ENCODE data around the gene HINT1. TPM values are rescaled to one million over a fixed set of nuclear protein-coding genes. Genes with fewer than 3 reads are reported as not detected.
"Not testable (repeated sequence)": the region's sequence is repeated elsewhere in the genome, so short reads cannot be mapped to it uniquely, and the experiment has no call there.

The HINT1 gene
- total RNA-seq, 4 donors from 2014 or later = 198 to 422 (median 249) TPM

- TF ChIP-seq POLR2A (IDR thresholded peaks at IDR 0.05) = no peak
- TF ChIP-seq, protein P1, sequence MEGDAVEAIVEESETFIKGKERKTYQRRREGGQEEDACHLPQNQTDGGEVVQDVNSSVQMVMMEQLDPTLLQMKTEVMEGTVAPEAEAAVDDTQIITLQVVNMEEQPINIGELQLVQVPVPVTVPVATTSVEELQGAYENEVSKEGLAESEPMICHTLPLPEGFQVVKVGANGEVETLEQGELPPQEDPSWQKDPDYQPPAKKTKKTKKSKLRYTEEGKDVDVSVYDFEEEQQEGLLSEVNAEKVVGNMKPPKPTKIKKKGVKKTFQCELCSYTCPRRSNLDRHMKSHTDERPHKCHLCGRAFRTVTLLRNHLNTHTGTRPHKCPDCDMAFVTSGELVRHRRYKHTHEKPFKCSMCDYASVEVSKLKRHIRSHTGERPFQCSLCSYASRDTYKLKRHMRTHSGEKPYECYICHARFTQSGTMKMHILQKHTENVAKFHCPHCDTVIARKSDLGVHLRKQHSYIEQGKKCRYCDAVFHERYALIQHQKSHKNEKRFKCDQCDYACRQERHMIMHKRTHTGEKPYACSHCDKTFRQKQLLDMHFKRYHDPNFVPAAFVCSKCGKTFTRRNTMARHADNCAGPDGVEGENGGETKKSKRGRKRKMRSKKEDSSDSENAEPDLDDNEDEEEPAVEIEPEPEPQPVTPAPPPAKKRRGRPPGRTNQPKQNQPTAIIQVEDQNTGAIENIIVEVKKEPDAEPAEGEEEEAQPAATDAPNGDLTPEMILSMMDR (IDR thresholded peaks at IDR 0.05) = no peak
- H3K4me3 ChIP-seq = no peak overlapping the region
- no peak for DNase-seq
Measured at GRCh38 chr5:131151216-131151615, 13.8 kb downstream of the HINT1 start.

GRCh38 chr5:131150408-131150807 lies 14.6 kb downstream of the HINT1 start:
- TF ChIP-seq POLR2A (IDR thresholded peaks at IDR 0.05) = no peak
- TF ChIP-seq, protein P1 (IDR thresholded peaks at IDR 0.05) = no peak
- H3K4me3 ChIP-seq = no peak overlapping the region
- no peak for DNase-seq
- no peaks in the 10 kb centered on the region for H3K27me3 ChIP-seq
- H3K36me3 ChIP-seq = no peaks in the 10 kb centered on the region
- no peak overlapping the region for H3K27ac ChIP-seq
- no peaks in the 10 kb centered on the region for H3K9me3 ChIP-seq
- no peaks in the 10 kb centered on the region for H3K4me1 ChIP-seq

More at GRCh38 chr5:131151216-131151615, 13.8 kb downstream of the HINT1 start:
- Histone ChIP-seq H3K4me1 (no peaks in the 10 kb centered on the region), H3K36me3 (no peaks in the 10 kb centered on the region), H3K27ac (no peak overlapping the region), H3K9me3 (no peaks in the 10 kb centered on the region), H3K27me3 (no peaks in the 10 kb centered on the region)

DNA sequence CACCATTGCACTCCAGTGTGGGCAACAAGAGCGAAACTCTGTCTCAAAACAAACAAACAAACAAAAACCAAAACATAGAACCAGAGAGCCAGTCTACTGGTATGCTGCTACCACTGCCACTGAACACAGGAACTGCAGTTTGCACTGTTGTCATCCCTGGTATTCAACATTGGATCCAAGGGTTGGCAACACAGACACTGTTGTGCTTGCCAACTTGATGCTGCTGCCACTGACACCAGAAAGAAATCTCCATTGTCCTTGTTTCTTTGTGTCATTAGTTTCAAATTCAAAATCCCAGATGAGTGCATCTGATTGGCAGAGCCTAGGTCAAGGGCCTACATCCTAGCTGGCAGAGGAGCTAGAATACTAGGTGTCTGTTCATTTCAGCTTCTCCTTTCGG lies 16.2 kb downstream of the HINT1 start:
- DNase-seq = no peak
- Histone ChIP-seq H3K9me3 (no peaks in the 10 kb centered on the region), H3K36me3 (no peaks in the 10 kb centered on the region), H3K4me3 (no peak overlapping the region), H3K27me3 (no peaks in the 10 kb centered on the region), H3K27ac (no peak overlapping the region), H3K4me1 (no peaks in the 10 kb centered on the region)
- TF ChIP-seq POLR2A (IDR thresholded peaks at IDR 0.05) = no peak

GRCh38 chr5:131147258-131147657 lies 17.8 kb downstream of the HINT1 start:
- DNase-seq = no peak
- no peak overlapping the region for H3K4me3 ChIP-seq

DNA sequence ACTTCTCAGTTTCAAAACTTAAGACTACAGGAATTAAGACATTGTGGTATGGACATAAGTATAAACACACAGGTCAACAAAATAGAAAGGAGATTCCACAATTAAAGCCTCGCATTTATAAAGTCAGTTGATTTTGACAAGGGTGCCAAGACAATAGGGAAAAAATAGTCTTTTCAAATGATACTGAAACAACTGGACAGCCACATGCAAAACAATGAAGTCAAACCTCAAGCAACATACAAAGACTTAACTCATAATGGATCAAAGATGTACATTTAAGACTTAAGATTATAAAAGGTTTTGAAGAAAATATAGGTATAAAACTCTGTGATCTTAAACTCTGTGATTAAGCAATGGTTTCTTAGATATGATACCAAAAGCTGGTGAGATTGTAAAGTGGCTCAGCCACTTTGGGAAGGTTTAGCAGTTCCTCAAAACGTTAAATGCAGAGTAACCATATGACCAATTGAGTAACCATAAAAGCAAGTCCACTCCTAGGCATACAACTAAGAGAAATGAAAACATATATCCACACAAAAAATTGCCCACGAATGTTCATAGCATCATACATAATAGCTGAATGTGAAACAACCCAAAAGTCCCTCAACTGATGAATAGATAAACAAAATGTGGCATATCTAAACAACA lies 22.0 kb downstream of the HINT1 start:
- Histone ChIP-seq H3K4me1 (no peaks in the 10 kb centered on the region), H3K9me3 (no peaks in the 10 kb centered on the region), H3K27ac (no peak overlapping the region), H3K27me3 (no peaks in the 10 kb centered on the region), H3K4me3 (no peak overlapping the region), H3K36me3 (no peaks in the 10 kb centered on the region)
- TF ChIP-seq, protein P1 (IDR thresholded peaks at IDR 0.05) = no peak
- TF ChIP-seq POLR2A (IDR thresholded peaks at IDR 0.05) = no peak
- DNase-seq = no peak

More at GRCh38 chr5:131147258-131147657, 17.8 kb downstream of the HINT1 start:
- no peaks in the 10 kb centered on the region for H3K9me3 ChIP-seq
- H3K27me3 ChIP-seq = no peaks in the 10 kb centered on the region
- no peaks in the 10 kb centered on the region for H3K36me3 ChIP-seq
- no peak overlapping the region for H3K27ac ChIP-seq
- TF ChIP-seq, protein P1 (IDR thresholded peaks at IDR 0.05) = no peak
- no peak for TF ChIP-seq POLR2A (IDR thresholded peaks at IDR 0.05)
- H3K4me1 ChIP-seq = no peaks in the 10 kb centered on the region

GRCh38 chr5:131139321-131139720 lies 25.7 kb downstream of the HINT1 start:
- H3K9me3 ChIP-seq = no peaks in the 10 kb centered on the region
- no peak for TF ChIP-seq POLR2A (IDR thresholded peaks at IDR 0.05)
- TF ChIP-seq, protein P1 (IDR thresholded peaks at IDR 0.05) = no peak
- DNase-seq = no peak
- no peaks in the 10 kb centered on the region for H3K27me3 ChIP-seq
- H3K27ac ChIP-seq = no peak overlapping the region
- H3K4me3 ChIP-seq = no peak overlapping the region
- no peaks in the 10 kb centered on the region for H3K36me3 ChIP-seq
- no peaks in the 10 kb centered on the region for H3K4me1 ChIP-seq

GRCh38 chr5:131138406-131138805 lies 26.6 kb downstream of the HINT1 start:
- not testable (repeated sequence) for H3K4me1 ChIP-seq, H3K9me3 ChIP-seq, H3K27ac ChIP-seq, H3K4me3 ChIP-seq, H3K36me3 ChIP-seq, DNase-seq, H3K27me3 ChIP-seq

DNA sequence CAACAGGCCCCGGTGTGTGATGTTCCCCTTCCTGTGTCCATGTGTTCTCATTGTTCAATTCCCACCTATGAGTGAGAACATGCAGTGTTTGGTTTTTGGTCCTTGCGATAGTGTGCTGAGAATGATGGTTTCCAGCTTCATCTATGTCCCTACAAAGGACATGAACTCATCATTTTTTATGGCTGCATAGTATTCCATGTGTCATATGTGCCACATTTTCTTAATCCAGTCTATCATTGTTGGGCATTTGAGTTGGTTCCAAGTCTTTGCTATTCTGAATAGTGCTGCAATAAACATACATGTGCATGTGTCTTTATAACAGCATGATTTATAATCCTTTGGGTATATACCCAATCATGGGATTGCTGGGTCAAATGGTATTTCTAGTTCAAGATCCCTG lies 32.0 kb downstream of the HINT1 start:
- H3K27ac ChIP-seq, H3K4me1 ChIP-seq, H3K27me3 ChIP-seq, H3K4me3 ChIP-seq, DNase-seq, H3K9me3 ChIP-seq, H3K36me3 ChIP-seq: not testable (repeated sequence)

Measured in Peyer's patch (tissue), 4 donors.